ENCODE data around the gene NUP210. TPM values are rescaled to one million over a fixed set of nuclear protein-coding genes. Genes with fewer than 3 reads are reported as not detected.

NUP210 gene
- total RNA-seq, 2 experiments from 2014 or later, result 159 to 164 TPM

- ChIA-PET POLR2A (interaction anchor here (1.5 kb wide), 1 partner anchor 13 kb away, joined by 5 read pairs; no protein-coding TSS in a partner anchor), CTCF (interaction anchor here (0.6 to 3.4 kb wide), 7 partner anchors 19 to 102 kb away, joined by 3 to 19 read pairs (median 3); partner anchors contain the start of gene HDAC11)
These were observed 4.7 kb downstream of the NUP210 start for GRCh38 chr3:13415236-13415986.

- POLR2A ChIA-PET, result interaction anchor here (1.4 kb wide), 1 partner anchor 38 kb away, joined by 5 read pairs; no protein-coding TSS in a partner anchor
These were observed 5.9 kb downstream of the NUP210 start for GRCh38 chr3:13414040-13414729.

GRCh38 chr3:13411186-13411860 lies 8.8 kb downstream of the NUP210 start:
- ChIA-PET POLR2A (interaction anchor here (0.8 kb wide), 1 partner anchor 9 kb away, joined by 3 read pairs; no protein-coding TSS in a partner anchor), CTCF (no interaction called here)

More at GRCh38 chr3:13414040-13414729, 5.9 kb downstream of the NUP210 start:
- CTCF ChIA-PET, result interaction anchor here (0.6 to 1.7 kb wide), 3 partner anchors 31 to 236 kb away, joined by 3 to 5 read pairs (median 3); no protein-coding TSS in a partner anchor

- CTCF ChIA-PET, result interaction anchor here (0.7 kb wide), 1 partner anchor 13 kb away, joined by 3 read pairs; no protein-coding TSS in a partner anchor
- POLR2A ChIA-PET, result interaction anchor here (0.6 kb wide), 1 partner anchor 71 kb away, joined by 8 read pairs; the partner anchor contains the start of gene HDAC11
These were observed 11.2 kb downstream of the NUP210 start for GRCh38 chr3:13408890-13409289.

GRCh38 chr3:13407926-13408325 lies 12.2 kb downstream of the NUP210 start:
- ChIA-PET CTCF (interaction anchor here (0.6 kb wide), 1 partner anchor 559 kb away, joined by 3 read pairs; no protein-coding TSS in a partner anchor), POLR2A (interaction anchor here (0.6 to 1.0 kb wide), 2 partner anchors 21 to 44 kb away, joined by 3 to 4 read pairs; no protein-coding TSS in a partner anchor)

- CTCF ChIA-PET, result interaction anchor here (0.6 to 1.0 kb wide), 2 partner anchors 46 to 559 kb away, joined by 3 read pairs; no protein-coding TSS in a partner anchor
These were observed 12.6 kb downstream of the NUP210 start for GRCh38 chr3:13407475-13407874.

GRCh38 chr3:13406190-13406589 lies 13.9 kb downstream of the NUP210 start:
- ChIA-PET CTCF (no interaction called here), POLR2A (no interaction called here)

More at GRCh38 chr3:13407475-13407874, 12.6 kb downstream of the NUP210 start:
- POLR2A ChIA-PET, result interaction anchor here (0.6 to 1.0 kb wide), 2 partner anchors 21 to 44 kb away, joined by 3 to 4 read pairs; no protein-coding TSS in a partner anchor

GRCh38 chr3:13405614-13406013 lies 14.5 kb downstream of the NUP210 start:
- ChIA-PET CTCF (interaction anchor here (1.0 kb wide), 1 partner anchor 47 kb away, joined by 3 read pairs; no protein-coding TSS in a partner anchor), POLR2A (no interaction called here)

- CTCF ChIA-PET, result interaction anchor here (1.0 kb wide), 1 partner anchor 48 kb away, joined by 3 read pairs; no protein-coding TSS in a partner anchor
- POLR2A ChIA-PET, result no interaction called here
These were observed 15.3 kb downstream of the NUP210 start for GRCh38 chr3:13404626-13405452.

GRCh38 chr3:13403847-13404246 lies 16.3 kb downstream of the NUP210 start:
- ChIA-PET CTCF (no interaction called here), POLR2A (no interaction called here)

GRCh38 chr3:13403213-13403819 lies 16.8 kb downstream of the NUP210 start:
- ChIA-PET POLR2A (no interaction called here), CTCF (no interaction called here)

- ChIA-PET POLR2A (no interaction called here), CTCF (interaction anchor here (0.6 kb wide), 1 partner anchor 53 kb away, joined by 3 read pairs; no protein-coding TSS in a partner anchor)
These were observed 19.0 kb downstream of the NUP210 start for GRCh38 chr3:13401149-13401548.

- POLR2A ChIA-PET, result no interaction called here
- CTCF ChIA-PET, result no interaction called here
These were observed 19.9 kb downstream of the NUP210 start for GRCh38 chr3:13400114-13400673.

GRCh38 chr3:13399603-13400002 lies 20.5 kb downstream of the NUP210 start:
- ChIA-PET POLR2A (no interaction called here), CTCF (no interaction called here)

GRCh38 chr3:13397316-13397715 lies 22.8 kb downstream of the NUP210 start:
- ChIA-PET POLR2A (no interaction called here), CTCF (interaction anchor here (1.0 to 1.4 kb wide), 2 partner anchors 19 to 34 kb away, joined by 3 read pairs; no protein-coding TSS in a partner anchor)

GRCh38 chr3:13394363-13394762 lies 25.8 kb downstream of the NUP210 start:
- POLR2A ChIA-PET, result no interaction called here

GRCh38 chr3:13393427-13394360 lies 26.4 kb downstream of the NUP210 start:
- ChIA-PET POLR2A (no interaction called here), CTCF (interaction anchor here (1.4 kb wide), 1 partner anchor 59 kb away, joined by 5 read pairs; no protein-coding TSS in a partner anchor)

More at GRCh38 chr3:13394363-13394762, 25.8 kb downstream of the NUP210 start:
- CTCF ChIA-PET, result no interaction called here
